ENCODE measurements around the gene CFC1. TPM values are rescaled to one million over a fixed set of nuclear protein-coding genes. Genes with fewer than 3 reads are reported as not detected.
"Not testable (repeated sequence)": the region's sequence is repeated elsewhere in the genome, so short reads cannot be mapped to it uniquely, and the experiment has no call there.

CFC1 gene
- total RNA-seq, 1 experiment from 2014 or later: not detected

- BruUV-seq (replicated peaks); H3K4me3 ChIP-seq (ENCODE audit: low read depth, low read length, poor library complexity, severe bottlenecking); H3K36me3 ChIP-seq (ENCODE audit: insufficient read depth, low read length, poor library complexity, severe bottlenecking); CTCF ChIA-PET; H3K9me3 ChIP-seq (ENCODE audit: low read depth, low read length, poor library complexity, severe bottlenecking); H3K27me3 ChIP-seq (replicated peaks; ENCODE audit: insufficient read depth, low read depth, low read length, poor library complexity); H3K4me1 ChIP-seq (ENCODE audit: insufficient read depth, low read length, poor library complexity, severe bottlenecking); POLR2A ChIA-PET (ENCODE audit: low non-redundant PET); H3K27ac ChIP-seq (ENCODE audit: low read depth, low read length, poor library complexity, severe bottlenecking); intact Hi-C loops (cut with micrococcal nuclease; ENCODE audit: unreplicated experiment); DNase-seq (ENCODE audit: low spot score): not testable (repeated sequence)
These were observed 9.1 kb upstream of the CFC1 start for GRCh38 chr2:130608276-130609001.

- H3K36me3 ChIP-seq (ENCODE audit: insufficient read depth, low read length, poor library complexity, severe bottlenecking); H3K27ac ChIP-seq (ENCODE audit: low read depth, low read length, poor library complexity, severe bottlenecking); POLR2A ChIA-PET (ENCODE audit: low non-redundant PET); H3K27me3 ChIP-seq (replicated peaks; ENCODE audit: insufficient read depth, low read depth, low read length, poor library complexity); CTCF ChIA-PET; BruUV-seq (replicated peaks); H3K9me3 ChIP-seq (ENCODE audit: low read depth, low read length, poor library complexity, severe bottlenecking); H3K4me3 ChIP-seq (ENCODE audit: low read depth, low read length, poor library complexity, severe bottlenecking); H3K4me1 ChIP-seq (ENCODE audit: insufficient read depth, low read length, poor library complexity, severe bottlenecking); DNase-seq (ENCODE audit: low spot score); intact Hi-C loops (cut with micrococcal nuclease; ENCODE audit: unreplicated experiment): not testable (repeated sequence)
These were observed 2.4 kb upstream of the CFC1 start for GRCh38 chr2:130601648-130602302.

- H3K4me3 ChIP-seq (ENCODE audit: low read depth, low read length, poor library complexity, severe bottlenecking); H3K9me3 ChIP-seq (ENCODE audit: low read depth, low read length, poor library complexity, severe bottlenecking); BruUV-seq (replicated peaks); CTCF ChIA-PET; H3K27me3 ChIP-seq (replicated peaks; ENCODE audit: insufficient read depth, low read depth, low read length, poor library complexity); H3K36me3 ChIP-seq (ENCODE audit: insufficient read depth, low read length, poor library complexity, severe bottlenecking); DNase-seq (ENCODE audit: low spot score); intact Hi-C loops (cut with micrococcal nuclease; ENCODE audit: unreplicated experiment); POLR2A ChIA-PET (ENCODE audit: low non-redundant PET); H3K4me1 ChIP-seq (ENCODE audit: insufficient read depth, low read length, poor library complexity, severe bottlenecking); H3K27ac ChIP-seq (ENCODE audit: low read depth, low read length, poor library complexity, severe bottlenecking): not testable (repeated sequence)
These were observed 551 bp upstream of the CFC1 start for GRCh38 chr2:130599926-130600325.

GRCh38 chr2:130598463-130598862 is 912 bp downstream of the CFC1 start:
- CTCF ChIA-PET; H3K4me1 ChIP-seq (ENCODE audit: insufficient read depth, low read length, poor library complexity, severe bottlenecking); H3K4me3 ChIP-seq (ENCODE audit: low read depth, low read length, poor library complexity, severe bottlenecking); H3K27ac ChIP-seq (ENCODE audit: low read depth, low read length, poor library complexity, severe bottlenecking); POLR2A ChIA-PET (ENCODE audit: low non-redundant PET); H3K9me3 ChIP-seq (ENCODE audit: low read depth, low read length, poor library complexity, severe bottlenecking); H3K36me3 ChIP-seq (ENCODE audit: insufficient read depth, low read length, poor library complexity, severe bottlenecking); intact Hi-C loops (cut with micrococcal nuclease; ENCODE audit: unreplicated experiment); DNase-seq (ENCODE audit: low spot score); H3K27me3 ChIP-seq (replicated peaks; ENCODE audit: insufficient read depth, low read depth, low read length, poor library complexity); BruUV-seq (replicated peaks): not testable (repeated sequence)

GRCh38 chr2:130597994-130598393 is 1.4 kb downstream of the CFC1 start:
- H3K4me1 ChIP-seq (ENCODE audit: insufficient read depth, low read length, poor library complexity, severe bottlenecking); H3K27me3 ChIP-seq (replicated peaks; ENCODE audit: insufficient read depth, low read depth, low read length, poor library complexity); H3K36me3 ChIP-seq (ENCODE audit: insufficient read depth, low read length, poor library complexity, severe bottlenecking); BruUV-seq (replicated peaks); H3K27ac ChIP-seq (ENCODE audit: low read depth, low read length, poor library complexity, severe bottlenecking); intact Hi-C loops (cut with micrococcal nuclease; ENCODE audit: unreplicated experiment); H3K4me3 ChIP-seq (ENCODE audit: low read depth, low read length, poor library complexity, severe bottlenecking); POLR2A ChIA-PET (ENCODE audit: low non-redundant PET); DNase-seq (ENCODE audit: low spot score); CTCF ChIA-PET; H3K9me3 ChIP-seq (ENCODE audit: low read depth, low read length, poor library complexity, severe bottlenecking): not testable (repeated sequence)

GRCh38 chr2:130596757-130597156 is 2.6 kb downstream of the CFC1 start:
- CTCF ChIA-PET; H3K27me3 ChIP-seq (replicated peaks; ENCODE audit: insufficient read depth, low read depth, low read length, poor library complexity); H3K27ac ChIP-seq (ENCODE audit: low read depth, low read length, poor library complexity, severe bottlenecking); H3K36me3 ChIP-seq (ENCODE audit: insufficient read depth, low read length, poor library complexity, severe bottlenecking); H3K4me1 ChIP-seq (ENCODE audit: insufficient read depth, low read length, poor library complexity, severe bottlenecking); POLR2A ChIA-PET (ENCODE audit: low non-redundant PET); intact Hi-C loops (cut with micrococcal nuclease; ENCODE audit: unreplicated experiment); DNase-seq (ENCODE audit: low spot score); H3K4me3 ChIP-seq (ENCODE audit: low read depth, low read length, poor library complexity, severe bottlenecking); H3K9me3 ChIP-seq (ENCODE audit: low read depth, low read length, poor library complexity, severe bottlenecking); BruUV-seq (replicated peaks): not testable (repeated sequence)

- H3K9me3 ChIP-seq (ENCODE audit: low read depth, low read length, poor library complexity, severe bottlenecking); DNase-seq (ENCODE audit: low spot score); H3K36me3 ChIP-seq (ENCODE audit: insufficient read depth, low read length, poor library complexity, severe bottlenecking); H3K27me3 ChIP-seq (replicated peaks; ENCODE audit: insufficient read depth, low read depth, low read length, poor library complexity); intact Hi-C loops (cut with micrococcal nuclease; ENCODE audit: unreplicated experiment); CTCF ChIA-PET; H3K27ac ChIP-seq (ENCODE audit: low read depth, low read length, poor library complexity, severe bottlenecking); H3K4me3 ChIP-seq (ENCODE audit: low read depth, low read length, poor library complexity, severe bottlenecking); BruUV-seq (replicated peaks); H3K4me1 ChIP-seq (ENCODE audit: insufficient read depth, low read length, poor library complexity, severe bottlenecking); POLR2A ChIA-PET (ENCODE audit: low non-redundant PET): not testable (repeated sequence)
These were observed 5.4 kb downstream of the CFC1 start for GRCh38 chr2:130594011-130594410.

Measured in A673 (cell line).